ENCODE data around the gene FGD5.

Gene FGD5

GRCh38 chr3:14921811-14922705 lies 103.3 kb downstream of the FGD5 start:
- no peak for TF ChIP-seq EZH2phosphoT487 (IDR thresholded peaks at IDR 0.05; ENCODE audit: low read length)
- no peak for TF ChIP-seq EZH2 (optimal IDR thresholded peaks at IDR 0.05; ENCODE audit: low read depth, low read length)
- TF ChIP-seq CTCF (IDR thresholded peaks at IDR 0.05; ENCODE audit: low read length), result no peak
- Histone ChIP-seq H4K20me1 (ENCODE audit: insufficient read depth, low read length) (no peaks in the 10 kb centered on the region), H3K79me2 (ENCODE audit: low read length) (no peaks in the 10 kb centered on the region), H3K9me3 (replicated peaks; ENCODE audit: insufficient read depth, low read length) (no peaks in the 10 kb centered on the region), H3F3A (ENCODE audit: insufficient read depth, low read length) (no peaks in the 10 kb centered on the region), H3K4me3 (ENCODE audit: low read length) (no peak overlapping the region), H3K27ac (ENCODE audit: low read length) (no peak overlapping the region), H2AFZ (ENCODE audit: low read length) (no peak overlapping the region), H3K36me3 (replicated peaks; ENCODE audit: insufficient read depth, low read length) (no peaks in the 10 kb centered on the region), H3K4me1 (ENCODE audit: low read length) (no peaks in the 10 kb centered on the region), H3K27me3 (replicated peaks; ENCODE audit: insufficient read depth, low read length) (peaks cover 34% of the 10 kb centered on the region), H3K9ac (ENCODE audit: low read length) (no peak overlapping the region), H3K9me2 (replicated peaks; ENCODE audit: insufficient read depth, low read length) (no peaks in the 10 kb centered on the region), H3K4me2 (ENCODE audit: low read depth, low read length) (no peak overlapping the region)
- no peak for DNase-seq

GRCh38 chr3:14922863-14923262 lies 104.1 kb downstream of the FGD5 start:
- TF ChIP-seq CTCF (IDR thresholded peaks at IDR 0.05; ENCODE audit: low read length) (no peak), EZH2 (optimal IDR thresholded peaks at IDR 0.05; ENCODE audit: low read depth, low read length) (no peak), EZH2phosphoT487 (IDR thresholded peaks at IDR 0.05; ENCODE audit: low read length) (no peak)
- Histone ChIP-seq H3K4me1 (ENCODE audit: low read length) (no peaks in the 10 kb centered on the region), H3K9me3 (replicated peaks; ENCODE audit: insufficient read depth, low read length) (no peaks in the 10 kb centered on the region), H3K36me3 (replicated peaks; ENCODE audit: insufficient read depth, low read length) (no peaks in the 10 kb centered on the region), H3K27ac (ENCODE audit: low read length) (no peak overlapping the region), H4K20me1 (ENCODE audit: insufficient read depth, low read length) (no peaks in the 10 kb centered on the region), H3K9ac (ENCODE audit: low read length) (no peak overlapping the region), H3K27me3 (replicated peaks; ENCODE audit: insufficient read depth, low read length) (peaks cover 26% of the 10 kb centered on the region), H2AFZ (ENCODE audit: low read length) (no peak overlapping the region), H3K4me2 (ENCODE audit: low read depth, low read length) (no peak overlapping the region), H3K79me2 (ENCODE audit: low read length) (no peaks in the 10 kb centered on the region), H3K4me3 (ENCODE audit: low read length) (no peak overlapping the region), H3K9me2 (replicated peaks; ENCODE audit: insufficient read depth, low read length) (no peaks in the 10 kb centered on the region), H3F3A (ENCODE audit: insufficient read depth, low read length) (no peaks in the 10 kb centered on the region)
- no peak for DNase-seq

- no peaks in the 10 kb centered on the region for H3K79me2 ChIP-seq (ENCODE audit: low read length)
- no peak overlapping the region for H3K4me3 ChIP-seq (ENCODE audit: low read length)
- DNase-seq, result no peak
- peaks cover 22% of the 10 kb centered on the region for H3K27me3 ChIP-seq (replicated peaks; ENCODE audit: insufficient read depth, low read length)
- H2AFZ ChIP-seq (ENCODE audit: low read length), result no peak overlapping the region
- no peak overlapping the region for H3K4me2 ChIP-seq (ENCODE audit: low read depth, low read length)
- H3K27ac ChIP-seq (ENCODE audit: low read length), result no peak overlapping the region
- TF ChIP-seq CTCF (IDR thresholded peaks at IDR 0.05; ENCODE audit: low read length) (no peak), EZH2phosphoT487 (IDR thresholded peaks at IDR 0.05; ENCODE audit: low read length) (no peak), EZH2 (optimal IDR thresholded peaks at IDR 0.05; ENCODE audit: low read depth, low read length) (no peak)
- no peaks in the 10 kb centered on the region for H3K9me3 ChIP-seq (replicated peaks; ENCODE audit: insufficient read depth, low read length)
- H4K20me1 ChIP-seq (ENCODE audit: insufficient read depth, low read length), result no peaks in the 10 kb centered on the region
- no peaks in the 10 kb centered on the region for H3K4me1 ChIP-seq (ENCODE audit: low read length)
- H3K36me3 ChIP-seq (replicated peaks; ENCODE audit: insufficient read depth, low read length), result no peaks in the 10 kb centered on the region
- H3K9ac ChIP-seq (ENCODE audit: low read length), result no peak overlapping the region
- no peaks in the 10 kb centered on the region for H3F3A ChIP-seq (ENCODE audit: insufficient read depth, low read length)
- H3K9me2 ChIP-seq (replicated peaks; ENCODE audit: insufficient read depth, low read length), result no peaks in the 10 kb centered on the region
Observed at GRCh38 chr3:14923476-14923875, 104.7 kb downstream of the FGD5 start.
